Ishikawa (cell line): ENCODE results near the gene ALDH3B1.

Source experiments
- CEBPB ChIP-seq: IDR thresholded peaks from 2 replicates; pipeline ENCODE4 v1.6.1; 2012
- CREB1 ChIP-seq: IDR thresholded peaks from 2 replicates; pipeline ENCODE4 v1.6.1; 2012; ENCODE audit warnings: low read depth
- EGR1 ChIP-seq: IDR thresholded peaks from 2 replicates; pipeline ENCODE4 v1.6.1; 2012
- EP300 ChIP-seq: IDR thresholded peaks from 2 replicates; pipeline ENCODE4 v1.6.1; 2012; ENCODE audit warnings: borderline replicate concordance
- FOXM1 ChIP-seq: IDR thresholded peaks from 2 replicates; pipeline ENCODE4 v1.6.1; 2012; ENCODE audit warnings: low read depth, borderline replicate concordance
- MAX ChIP-seq: IDR thresholded peaks from 2 replicates; pipeline ENCODE4 v1.6.1; 2012
- NFIC ChIP-seq: IDR thresholded peaks from 2 replicates; pipeline ENCODE4 v1.6.1; 2012
- RAD21 ChIP-seq: IDR thresholded peaks from 2 replicates; pipeline ENCODE4 v1.6.1; 2012; ENCODE audit warnings: low read depth
- REST ChIP-seq: IDR thresholded peaks from 2 replicates; pipeline ENCODE4 v1.6.1; 2012; ENCODE audit warnings: low read depth, mild to moderate bottlenecking
- TAF1 ChIP-seq: IDR thresholded peaks from 2 replicates; pipeline ENCODE4 v1.6.1; 2012; ENCODE audit warnings: low read depth, mild to moderate bottlenecking
- TCF12 ChIP-seq: IDR thresholded peaks from 2 replicates; pipeline ENCODE4 v1.6.1; 2012; ENCODE audit warnings: low read depth
- TEAD4 ChIP-seq: IDR thresholded peaks from 2 replicates; pipeline ENCODE4 v1.6.1; 2012
- USF1 ChIP-seq: IDR thresholded peaks from 2 replicates; pipeline ENCODE4 v1.6.1; 2012
- YY1 ChIP-seq: IDR thresholded peaks from 2 replicates; pipeline ENCODE4 v1.6.1; 2012; ENCODE audit warnings: low read depth
- ZBTB7A ChIP-seq: IDR thresholded peaks from 2 replicates; pipeline ENCODE4 v1.6.1; 2012; ENCODE audit warnings: low read depth

Gene ALDH3B1

GRCh38 chr11:68009391-68010089, 587 bp upstream of the ALDH3B1 start:
- TF ChIP-seq RAD21 = peak; percentile 63
- no peak for TF ChIP-seq TCF12
- no peak for TF ChIP-seq FOXM1

- TF ChIP-seq TCF12 = no peak
- TF ChIP-seq EP300 = no peak
- TF ChIP-seq YY1 = 0 out of 2 replicates have a peak, but pooled peaks have one; percentile 35
- TF ChIP-seq FOXM1 = no peak
- TF ChIP-seq CEBPB = no peak
Measured at GRCh38 chr11:68011051-68011943, 1.2 kb downstream of the ALDH3B1 start.

- TF ChIP-seq CEBPB (no peak), REST (no peak)
Measured at GRCh38 chr11:68012044-68012842, 2.1 kb downstream of the ALDH3B1 start.

- TF ChIP-seq CREB1 = no peak
- TF ChIP-seq EGR1 = peak; percentile 21; the same call in 1 of the 2 replicates
- TF ChIP-seq FOXM1 = peak; percentile 67; the same call in 1 of the 2 replicates
- TF ChIP-seq NFIC = peak; percentile 67
- TF ChIP-seq TEAD4 = peak; percentile 99
- TF ChIP-seq TCF12 = peak; percentile 83
- peak; percentile 76 for TF ChIP-seq YY1
- peak; percentile 54; the same call in 1 of the 2 replicates for TF ChIP-seq TAF1
- TF ChIP-seq USF1 = no peak
- peak; percentile 78 for TF ChIP-seq MAX
- TF ChIP-seq EP300 = peak; percentile 90
- no peak for TF ChIP-seq REST
- TF ChIP-seq ZBTB7A = peak; percentile 83; the same call in 1 of the 2 replicates
- TF ChIP-seq CEBPB = no peak
- TF ChIP-seq RAD21 = no peak; the same call in 1 of the 2 replicates
Measured at GRCh38 chr11:68012843-68013610, 2.9 kb downstream of the ALDH3B1 start.

GRCh38 chr11:68013611-68014156, 3.6 kb downstream of the ALDH3B1 start:
- no peak for TF ChIP-seq TAF1
- TF ChIP-seq FOXM1 = no peak; the same call in 1 of the 2 replicates
- no peak for TF ChIP-seq EP300
- TF ChIP-seq YY1 = no peak
- no peak for TF ChIP-seq CREB1
- TF ChIP-seq RAD21 = no peak
- no peak for TF ChIP-seq TEAD4
- TF ChIP-seq ZBTB7A = no peak
- TF ChIP-seq CEBPB = no peak
- TF ChIP-seq REST = no peak
- TF ChIP-seq NFIC = no peak
- TF ChIP-seq MAX = no peak
- TF ChIP-seq TCF12 = no peak
- TF ChIP-seq EGR1 = no peak
- no peak for TF ChIP-seq USF1
